Upper lobe of left lung (tissue), 6 donors: ENCODE data around the gene FBXL7. TPM values are rescaled to one million over a fixed set of nuclear protein-coding genes. Genes with fewer than 3 reads are reported as not detected.

Experiments used
- ATAC-seq, 2 donors: fragments of 200-7000 bp; cut with Tn5 transposase; one replicate each; pipeline ENCODE4 v1.9.1; 2022; ENCODE audit warnings: mild to moderate bottlenecking in 2 of 2, moderate library complexity in 2 of 2; ENCODE audit not compliant: low FRiP score in 2 of 2
- DNase-seq, 2 donors: peaks; one replicate each; pipeline ENCODE4 v3.0.0-alpha.2; 2019 to 2020
- H3K27ac ChIP-seq, 4 donors: fragments of 200-600 bp; sonication (generic); one replicate each; pipeline ENCODE4 v1.5.1; 2016 to 2019
- H3K27me3 ChIP-seq, 4 donors: fragments of 200-600 bp; sonication (generic); one replicate each; pipeline ENCODE4 v1.5.1; 2017 to 2019
- H3K36me3 ChIP-seq, 4 donors: fragments of 200-600 bp; sonication (generic); one replicate each; pipeline ENCODE4 v1.5.1; 2016 to 2019
- H3K4me1 ChIP-seq, 4 donors: fragments of 200-600 bp; sonication (generic); one replicate each; pipeline ENCODE4 v1.5.1; 2018 to 2019
- H3K4me3 ChIP-seq, 4 donors: fragments of 200-600 bp; sonication (generic); one replicate each; pipeline ENCODE4 v1.5.1; 2017 to 2019; ENCODE audit warnings: mild to moderate bottlenecking in 2 of 4, moderate library complexity in 1 of 4
- H3K9me3 ChIP-seq, 4 donors: fragments of 200-600 bp; sonication (generic); one replicate each; pipeline ENCODE4 v1.5.1; 2018 to 2019
- CTCF ChIP-seq, 6 experiments: fragments of 450-650 bp in 4 of 6; fragments of 200-600 bp in 2 of 6; sonication (generic) in 2 of 6; IDR thresholded peaks; one replicate each; pipeline ENCODE4 v1.5.1; 2016 to 2019; ENCODE audit warnings: antibody characterized with exemption in 6 of 6
- EP300 ChIP-seq, 4 donors: sonication (generic); formaldehyde crosslinking; IDR thresholded peaks; one replicate each; pipeline ENCODE4 v1.5.1; 2017; ENCODE audit warnings: antibody characterized with exemption in 4 of 4, control low read depth in 2 of 4
- POLR2A ChIP-seq, 4 donors: fragments of 450-650 bp; IDR thresholded peaks; one replicate each; pipeline ENCODE4 v1.5.1; 2016 to 2017; ENCODE audit warnings: antibody characterized with exemption in 4 of 4, mild to moderate bottlenecking in 2 of 4
- POLR2AphosphoS5 ChIP-seq, 2 donors: sonication (generic); formaldehyde crosslinking; IDR thresholded peaks; one replicate each; pipeline ENCODE4 v1.5.1; 2017; ENCODE audit warnings: antibody characterized with exemption in 2 of 2
- WGBS, 2 donors: methylation state at CpG; one replicate each; pipeline ENCODE4 v1.1.5; 2017 to 2018; 5-methylcytosine and 5-hydroxymethylcytosine counted together
- total RNA-seq, 6 donors: library from RNA; depleted of rRNA in 4 of 6; stranded (reverse); fragments of >200 nt in 4 of 6; gene quantifications; one replicate each; pipeline versions ENCODE4 v1.1.0 to v1.2.1, GENCODE V29; 2016 to 2021
- donor health status: DM: no; HTN: no; CAD: no; lungs with moderate emphysema.
- donor health status: DM: no; HTN: yes; CAD: no; lungs with severe emphysema.

Gene FBXL7
- total RNA-seq, 6 donors from 2014 or later, result 4.9 to 13.6 (median 6.9) TPM

- WGBS, 2 donors, result 74 to 91% methylated on average over 1 of the region's 1 CpG
- TF ChIP-seq EP300 (IDR thresholded peaks at IDR 0.05) (no peak), POLR2A (IDR thresholded peaks at IDR 0.05) (no peak), POLR2AphosphoS5 (IDR thresholded peaks at IDR 0.05) (no peak), CTCF (IDR thresholded peaks at IDR 0.05) (no peak)
- Histone ChIP-seq H3K4me3 (no peak overlapping the region), H3K27me3 (no peaks in the 10 kb centered on the region), H3K4me1 (peaks cover 0 to 10% (median 0%) of the 10 kb centered on the region in 4 donors), H3K27ac (no peak overlapping the region), H3K9me3 (no peaks in the 10 kb centered on the region), H3K36me3 (no peaks in the 10 kb centered on the region)
- ATAC-seq (no peak), DNase-seq (no peak)
These were observed 180.5 kb downstream of the FBXL7 start for GRCh38 chr5:15680455-15680854.

GRCh38 chr5:15682122-15682521 is 182.1 kb downstream of the FBXL7 start:
- DNase-seq, result no peak

GRCh38 chr5:15682566-15682965 is 182.6 kb downstream of the FBXL7 start:
- TF ChIP-seq EP300 (IDR thresholded peaks at IDR 0.05) (no peak), POLR2A (IDR thresholded peaks at IDR 0.05) (no peak), POLR2AphosphoS5 (IDR thresholded peaks at IDR 0.05) (no peak), CTCF (IDR thresholded peaks at IDR 0.05) (no peak)
- H3K4me1 ChIP-seq, result peaks cover 0 to 10% (median 0%) of the 10 kb centered on the region in 4 donors

More at GRCh38 chr5:15682122-15682521, 182.1 kb downstream of the FBXL7 start:
- Histone ChIP-seq H3K4me3 (no peak overlapping the region), H3K27me3 (no peaks in the 10 kb centered on the region), H3K9me3 (no peaks in the 10 kb centered on the region), H3K27ac (no peak overlapping the region), H3K4me1 (peaks cover 0 to 10% (median 0%) of the 10 kb centered on the region in 4 donors), H3K36me3 (no peaks in the 10 kb centered on the region)
- no peak for TF ChIP-seq EP300 (IDR thresholded peaks at IDR 0.05)
- no peak for TF ChIP-seq CTCF (IDR thresholded peaks at IDR 0.05)
- no peak for TF ChIP-seq POLR2A (IDR thresholded peaks at IDR 0.05)
- TF ChIP-seq POLR2AphosphoS5 (IDR thresholded peaks at IDR 0.05), result no peak
- WGBS, 2 donors, result 90 to 91% methylated on average over 3 of the region's 3 CpGs
- ATAC-seq, result no peak

GRCh38 chr5:15683332-15683731 is 183.4 kb downstream of the FBXL7 start:
- no peak for TF ChIP-seq CTCF (IDR thresholded peaks at IDR 0.05)
- no peak for TF ChIP-seq POLR2AphosphoS5 (IDR thresholded peaks at IDR 0.05)
- TF ChIP-seq EP300 (IDR thresholded peaks at IDR 0.05), result no peak
- TF ChIP-seq POLR2A (IDR thresholded peaks at IDR 0.05), result no peak
- no peaks in the 10 kb centered on the region for H3K36me3 ChIP-seq
- ATAC-seq (no peak), DNase-seq (no peak)
- no peaks in the 10 kb centered on the region for H3K27me3 ChIP-seq
- H3K4me1 ChIP-seq, result peaks cover 0 to 10% (median 0%) of the 10 kb centered on the region in 4 donors
- H3K9me3 ChIP-seq, result no peaks in the 10 kb centered on the region
- H3K27ac ChIP-seq, result no peak overlapping the region
- no peak overlapping the region for H3K4me3 ChIP-seq
- WGBS, 2 donors, result 36 to 57% methylated on average over 5 of the region's 5 CpGs

More at GRCh38 chr5:15682566-15682965, 182.6 kb downstream of the FBXL7 start:
- DNase-seq (no peak), ATAC-seq (no peak)
- Histone ChIP-seq H3K36me3 (no peaks in the 10 kb centered on the region), H3K27me3 (no peaks in the 10 kb centered on the region), H3K9me3 (no peaks in the 10 kb centered on the region), H3K27ac (no peak overlapping the region), H3K4me3 (no peak overlapping the region)
- WGBS, 2 donors, result 77 to 90% methylated on average over 1 of the region's 1 CpG

- WGBS, 2 donors, result 71 to 85% methylated on average over 3 of the region's 3 CpGs
- Histone ChIP-seq H3K4me1 (peaks cover 0 to 10% (median 0%) of the 10 kb centered on the region in 4 donors), H3K9me3 (no peaks in the 10 kb centered on the region), H3K4me3 (no peak overlapping the region), H3K27me3 (no peaks in the 10 kb centered on the region), H3K36me3 (no peaks in the 10 kb centered on the region), H3K27ac (no peak overlapping the region)
- DNase-seq (no peak), ATAC-seq (no peak)
- TF ChIP-seq CTCF (IDR thresholded peaks at IDR 0.05) (no peak), POLR2AphosphoS5 (IDR thresholded peaks at IDR 0.05) (no peak), POLR2A (IDR thresholded peaks at IDR 0.05) (no peak), EP300 (IDR thresholded peaks at IDR 0.05) (no peak)
These were observed 187.4 kb downstream of the FBXL7 start for GRCh38 chr5:15687401-15687800.
